Skeletal muscle satellite cell (primary cell): ENCODE results near the gene MAPK14. TPM values are rescaled to one million over a fixed set of nuclear protein-coding genes. Genes with fewer than 3 reads are reported as not detected.
"Not testable (repeated sequence)": the region's sequence is repeated elsewhere in the genome, so short reads cannot be mapped to it uniquely, and the experiment has no call there.

ENCODE experiments used
- H3K27me3 ChIP-seq: 2 replicates; pipeline ENCODE4 v1.7.0; 2013; ENCODE audit warnings: low read length; ENCODE audit not compliant: control insufficient read depth, insufficient read depth
- H3K36me3 ChIP-seq: 2 replicates; pipeline ENCODE4 v1.7.0; 2013; ENCODE audit warnings: mild to moderate bottlenecking, control low read depth, low read length; ENCODE audit not compliant: insufficient read depth
- H3K4me1 ChIP-seq: 2 replicates; pipeline ENCODE4 v1.7.0; 2013; ENCODE audit warnings: low read length; ENCODE audit not compliant: control insufficient read depth, insufficient read depth
- H3K4me2 ChIP-seq: 2 replicates; pipeline ENCODE4 v1.7.0; 2013; ENCODE audit warnings: mild to moderate bottlenecking, low read length
- H3K4me3 ChIP-seq: 2 replicates; pipeline ENCODE4 v1.7.0; 2013; ENCODE audit warnings: low read length
- H3K9ac ChIP-seq: 2 replicates; pipeline ENCODE4 v1.7.0; 2013; ENCODE audit warnings: mild to moderate bottlenecking, low read depth, low read length, moderate library complexity
- H3K9me3 ChIP-seq: replicated peaks from 2 replicates; pipeline ENCODE4 v1.7.0; 2013; ENCODE audit warnings: mild to moderate bottlenecking, control low read depth, low read length
- total RNA-seq: library from RNA; depleted of rRNA; stranded (reverse); fragments of >200 nt; gene quantifications from 2 replicates; pipeline ENCODE4 v1.2.3, GENCODE V29; 2012; rRNA removed

MAPK14 gene
- 51.7 and 55.9 TPM in 2 replicates for total RNA-seq

DNA sequence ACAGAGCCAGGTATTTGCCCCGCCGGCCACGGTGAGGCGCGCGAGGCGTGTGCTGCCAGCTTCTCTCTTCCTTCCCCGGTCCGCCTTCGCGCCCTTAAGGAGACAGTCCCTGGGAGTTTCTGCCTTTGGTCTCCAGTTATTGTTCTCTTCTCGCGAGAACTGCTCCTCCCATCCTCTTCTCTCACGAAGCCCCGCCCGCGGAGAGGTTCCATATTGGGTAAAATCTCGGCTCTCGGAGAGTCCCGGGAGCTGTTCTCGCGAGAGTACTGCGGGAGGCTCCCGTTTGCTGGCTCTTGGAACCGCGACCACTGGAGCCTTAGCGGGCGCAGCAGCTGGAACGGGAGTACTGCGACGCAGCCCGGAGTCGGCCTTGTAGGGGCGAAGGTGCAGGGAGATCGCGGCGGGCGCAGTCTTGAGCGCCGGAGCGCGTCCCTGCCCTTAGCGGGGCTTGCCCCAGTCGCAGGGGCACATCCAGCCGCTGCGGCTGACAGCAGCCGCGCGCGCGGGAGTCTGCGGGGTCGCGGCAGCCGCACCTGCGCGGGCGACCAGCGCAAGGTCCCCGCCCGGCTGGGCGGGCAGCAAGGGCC lies at the start of gene MAPK14:
Gene MAPK14 (plus strand): TSS at position 308 of the 587 bp plus-strand sequence. CDS start 350 bp downstream, outside the sequence.
- Histone ChIP-seq H3K4me1 (peaks cover 8% of the 10 kb centered on the region), H3K36me3 (no peaks in the 10 kb centered on the region)

DNA sequence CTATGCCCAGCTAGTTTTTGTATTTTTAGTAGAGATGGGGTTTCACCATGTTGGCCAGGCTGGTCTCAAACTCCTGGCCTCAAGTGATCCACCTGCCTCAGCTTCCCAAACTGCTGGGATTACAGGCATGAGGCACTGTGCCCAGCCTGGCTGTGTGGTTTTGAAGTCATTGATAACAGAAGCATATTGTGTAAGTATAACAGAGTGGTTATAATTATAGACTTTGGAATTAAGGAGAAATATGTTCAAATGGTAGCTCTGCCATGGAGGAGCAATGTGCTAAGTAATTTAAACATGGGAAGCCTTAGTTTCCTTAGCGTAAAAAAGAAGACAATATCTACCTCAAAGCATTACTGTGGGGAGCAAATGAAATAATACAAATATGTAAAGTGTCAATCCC lies 47.5 kb upstream of the MAPK14 start:
- not testable (repeated sequence) for H3K4me3 ChIP-seq, H3K4me1 ChIP-seq, H3K9ac ChIP-seq

More for the DNA sequence above, at the start of gene MAPK14:
- H3K4me3 ChIP-seq, result peak within 1 kb of the TSS; percentile 90
- H3K9ac ChIP-seq, result peak within 1 kb of the TSS; percentile 94
- H3K9me3 ChIP-seq, result no peaks in the 10 kb centered on the region
- H3K4me2 ChIP-seq, result peak within 1 kb of the TSS; percentile 80
- H3K27me3 ChIP-seq, result no peaks in the 10 kb centered on the region

DNA sequence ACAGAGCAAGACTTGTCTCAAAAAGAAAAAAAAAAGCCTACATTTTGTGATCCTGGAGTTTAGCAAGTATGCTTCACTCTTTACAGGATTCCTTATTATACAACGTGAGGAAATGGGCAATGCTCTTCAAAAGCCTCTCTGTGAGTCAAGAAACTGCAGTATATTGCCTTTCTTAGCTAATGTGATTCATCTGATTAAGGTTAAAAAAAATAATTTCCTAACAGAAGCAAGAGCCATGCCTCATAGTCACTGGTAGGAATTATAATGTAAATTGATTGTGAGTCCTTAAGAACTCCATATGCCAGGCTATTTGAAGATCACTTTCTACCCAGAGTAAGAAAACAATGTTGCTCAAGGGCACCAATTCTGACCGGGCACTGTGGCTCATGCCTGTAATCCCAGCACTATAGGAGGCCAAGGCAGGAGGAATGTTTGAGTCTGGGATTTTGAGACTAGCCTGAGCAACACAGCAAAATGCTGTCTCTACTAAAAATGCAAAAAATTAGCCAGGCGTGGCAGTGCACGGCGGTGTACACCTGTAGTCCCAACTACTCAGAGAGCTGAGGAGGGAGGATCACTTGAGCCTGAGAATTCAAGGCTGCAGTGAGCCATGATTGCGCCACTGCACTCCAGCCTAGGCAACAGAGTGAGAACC lies 46.5 kb upstream of the MAPK14 start:
- H3K4me1 ChIP-seq, result no peaks in the 10 kb centered on the region
- H3K9me3 ChIP-seq, result no peaks in the 10 kb centered on the region
- H3K27me3 ChIP-seq, result peaks cover 27% of the 10 kb centered on the region

More for the DNA sequence above, 47.5 kb upstream of the MAPK14 start:
- not testable (repeated sequence) for H3K9me3 ChIP-seq, H3K36me3 ChIP-seq, H3K4me2 ChIP-seq
- peaks cover 27% of the 10 kb centered on the region for H3K27me3 ChIP-seq

DNA sequence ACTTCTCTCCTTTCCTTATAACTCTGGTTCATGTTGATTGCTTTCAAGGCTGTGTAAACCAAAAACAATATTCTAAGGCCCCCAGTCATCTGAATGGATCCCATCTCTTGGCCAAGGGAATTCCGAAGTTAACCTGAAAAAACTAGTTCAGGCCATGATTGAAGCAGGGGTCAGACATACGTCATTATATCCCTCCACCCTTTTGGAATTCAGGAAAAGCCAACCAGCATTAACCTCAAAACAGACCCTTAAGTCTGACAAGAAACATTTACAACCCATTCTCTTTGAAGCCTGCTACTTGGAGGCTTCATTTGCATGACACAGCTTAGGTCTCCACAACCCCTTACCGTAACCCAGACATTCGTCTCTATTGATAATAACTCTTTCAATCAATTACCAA lies 42.9 kb upstream of the MAPK14 start:
- H3K4me1 ChIP-seq, result no peaks in the 10 kb centered on the region
- peaks cover 21% of the 10 kb centered on the region for H3K27me3 ChIP-seq
- no peak overlapping the region for H3K9ac ChIP-seq
- H3K4me3 ChIP-seq, result no peak overlapping the region
- no peaks in the 10 kb centered on the region for H3K9me3 ChIP-seq
- H3K36me3 ChIP-seq, result no peaks in the 10 kb centered on the region
- no peak overlapping the region for H3K4me2 ChIP-seq

More for the DNA sequence above, 46.5 kb upstream of the MAPK14 start:
- Histone ChIP-seq H3K4me3 (no peak overlapping the region), H3K4me2 (no peak overlapping the region), H3K9ac (no peak overlapping the region), H3K36me3 (no peaks in the 10 kb centered on the region)

DNA sequence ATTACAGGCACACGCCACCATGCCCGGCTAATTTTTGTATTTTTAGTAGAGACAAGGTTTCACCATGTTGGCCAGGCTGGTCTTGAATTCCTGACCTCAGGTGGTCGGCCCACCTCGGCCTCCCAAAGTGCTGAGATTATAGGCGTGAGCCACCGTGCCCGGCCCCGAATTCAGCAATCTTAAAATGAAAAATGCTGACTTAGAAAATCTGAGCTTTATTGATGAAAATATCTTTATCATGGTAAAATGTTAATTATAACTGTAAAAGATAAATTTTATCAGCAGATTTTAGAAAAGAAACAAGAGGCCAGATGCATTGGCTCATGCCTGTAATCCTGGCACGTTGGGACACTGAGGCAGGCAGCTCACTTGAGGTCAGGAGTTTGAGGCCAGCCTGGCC lies 39.6 kb upstream of the MAPK14 start:
- not testable (repeated sequence) for H3K4me2 ChIP-seq, H3K27me3 ChIP-seq, H3K9me3 ChIP-seq, H3K4me1 ChIP-seq, H3K9ac ChIP-seq, H3K4me3 ChIP-seq, H3K36me3 ChIP-seq

DNA sequence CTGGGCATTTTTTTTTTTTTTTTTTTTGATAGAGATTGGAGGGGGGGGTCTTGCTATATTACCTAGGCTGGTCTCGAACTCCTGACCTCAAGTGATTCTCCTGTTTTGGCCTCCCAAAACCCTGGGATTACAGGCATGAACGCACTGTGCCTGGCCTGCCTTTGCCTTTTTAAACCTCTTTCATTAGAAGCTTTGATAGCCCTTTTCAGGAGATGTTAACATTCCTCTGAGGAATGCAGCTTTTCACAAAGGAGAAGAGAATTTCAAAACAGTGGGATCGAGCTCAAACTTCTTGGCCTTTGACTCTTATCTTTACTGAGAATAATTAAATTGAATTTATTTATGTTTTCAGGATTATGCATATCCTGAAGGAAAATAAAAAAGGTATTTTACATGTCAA lies 34.5 kb upstream of the MAPK14 start:
- Histone ChIP-seq H3K36me3 (no peaks in the 10 kb centered on the region), H3K4me3 (no peak overlapping the region), H3K9me3 (no peaks in the 10 kb centered on the region), H3K4me2 (no peak overlapping the region), H3K27me3 (peaks cover 4% of the 10 kb centered on the region), H3K9ac (no peak overlapping the region), H3K4me1 (no peaks in the 10 kb centered on the region)

DNA sequence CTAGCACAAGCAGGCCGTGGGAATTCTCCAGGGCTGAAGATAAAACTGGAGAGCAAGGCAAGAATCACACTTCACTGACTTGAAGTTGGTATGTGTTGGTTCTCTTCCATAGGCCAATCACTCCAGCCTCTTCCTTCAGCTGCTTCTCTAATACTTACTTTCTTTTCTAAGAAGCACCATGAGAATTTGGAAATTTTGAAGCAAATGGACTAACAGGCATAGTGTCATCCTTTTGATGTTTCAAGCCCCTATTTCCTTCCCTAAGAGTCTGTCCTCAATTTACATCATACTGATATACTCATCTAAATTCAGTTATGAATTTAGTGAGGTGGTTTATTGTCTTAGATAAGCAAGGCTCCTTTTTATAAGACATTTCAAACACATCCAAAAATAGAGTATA lies 27.2 kb upstream of the MAPK14 start:
- H3K27me3 ChIP-seq, result peaks cover 7% of the 10 kb centered on the region
- H3K9me3 ChIP-seq, result no peaks in the 10 kb centered on the region
- H3K4me1 ChIP-seq, result no peaks in the 10 kb centered on the region
- no peak overlapping the region for H3K9ac ChIP-seq
- no peak overlapping the region for H3K4me3 ChIP-seq
- no peaks in the 10 kb centered on the region for H3K36me3 ChIP-seq
- H3K4me2 ChIP-seq, result no peak overlapping the region

DNA sequence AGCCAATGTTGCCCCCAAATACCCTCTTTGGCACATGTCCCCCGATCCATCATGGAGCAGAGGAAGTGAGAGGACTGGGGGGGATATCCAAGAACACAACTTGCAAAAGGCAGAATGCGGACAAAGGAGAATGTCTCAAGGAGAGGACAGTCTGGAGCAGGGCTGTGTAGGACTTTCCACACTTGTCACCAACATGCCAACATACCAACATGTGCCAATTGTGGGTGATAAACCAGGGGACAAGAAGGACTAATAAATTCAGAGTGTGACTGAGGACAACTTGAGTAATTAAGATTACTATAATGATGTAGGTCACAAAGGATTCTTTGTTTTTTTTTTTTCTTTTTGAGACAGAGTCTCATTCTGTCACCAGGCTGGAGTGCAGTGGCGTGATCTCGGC lies 11.9 kb upstream of the MAPK14 start:
- Histone ChIP-seq H3K9ac (no peak overlapping the region), H3K36me3 (no peaks in the 10 kb centered on the region), H3K4me1 (no peaks in the 10 kb centered on the region), H3K9me3 (no peaks in the 10 kb centered on the region), H3K27me3 (peaks cover 11% of the 10 kb centered on the region), H3K4me2 (no peak overlapping the region), H3K4me3 (no peak overlapping the region)

DNA sequence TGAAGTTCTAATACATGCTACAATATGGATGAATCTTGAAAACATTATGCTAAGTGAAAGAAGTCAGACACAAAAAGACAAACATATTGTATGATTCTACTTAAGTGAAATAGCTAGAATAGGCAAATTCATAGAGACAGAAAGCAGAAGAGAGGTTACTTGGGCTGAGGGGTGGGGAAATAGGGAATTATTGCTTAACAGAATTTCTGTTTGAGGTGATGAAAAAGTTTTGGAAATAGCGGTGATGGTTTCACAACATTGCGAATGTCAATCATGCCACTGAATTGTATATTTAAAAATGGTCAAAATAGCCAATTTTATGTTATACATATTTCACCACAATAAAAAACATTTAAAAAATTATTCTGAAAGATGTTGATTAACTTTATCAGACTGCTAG lies 9.3 kb upstream of the MAPK14 start:
- Histone ChIP-seq H3K4me1 (no peaks in the 10 kb centered on the region), H3K4me3 (no peak overlapping the region)

DNA sequence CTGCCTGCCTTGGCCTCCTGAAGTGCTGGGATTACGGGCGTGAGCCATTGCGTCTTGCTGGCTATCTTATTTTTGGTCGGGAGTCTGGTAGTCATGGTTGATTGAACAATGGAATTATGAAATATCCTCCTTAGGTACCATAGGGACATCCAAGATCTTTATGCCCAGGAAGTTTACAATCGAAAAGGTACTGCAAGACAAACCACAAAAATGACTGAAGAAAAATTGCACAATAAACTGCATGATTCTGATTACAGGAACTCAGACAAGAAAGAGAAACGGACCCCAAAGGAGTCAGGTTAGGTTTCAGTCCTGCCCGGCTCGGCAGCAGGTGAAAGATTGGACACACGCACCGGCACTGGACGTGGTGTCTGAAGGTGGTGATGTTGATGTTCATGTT lies 8.4 kb upstream of the MAPK14 start:
- Histone ChIP-seq H3K9ac (no peak overlapping the region), H3K27me3 (peaks cover 4% of the 10 kb centered on the region), H3K36me3 (no peaks in the 10 kb centered on the region), H3K4me2 (no peak overlapping the region), H3K4me1 (no peaks in the 10 kb centered on the region), H3K9me3 (no peaks in the 10 kb centered on the region), H3K4me3 (no peak overlapping the region)

More for the DNA sequence above, 9.3 kb upstream of the MAPK14 start:
- Histone ChIP-seq H3K4me2 (no peak overlapping the region), H3K36me3 (no peaks in the 10 kb centered on the region), H3K9me3 (no peaks in the 10 kb centered on the region), H3K27me3 (peaks cover 4% of the 10 kb centered on the region), H3K9ac (no peak overlapping the region)

DNA sequence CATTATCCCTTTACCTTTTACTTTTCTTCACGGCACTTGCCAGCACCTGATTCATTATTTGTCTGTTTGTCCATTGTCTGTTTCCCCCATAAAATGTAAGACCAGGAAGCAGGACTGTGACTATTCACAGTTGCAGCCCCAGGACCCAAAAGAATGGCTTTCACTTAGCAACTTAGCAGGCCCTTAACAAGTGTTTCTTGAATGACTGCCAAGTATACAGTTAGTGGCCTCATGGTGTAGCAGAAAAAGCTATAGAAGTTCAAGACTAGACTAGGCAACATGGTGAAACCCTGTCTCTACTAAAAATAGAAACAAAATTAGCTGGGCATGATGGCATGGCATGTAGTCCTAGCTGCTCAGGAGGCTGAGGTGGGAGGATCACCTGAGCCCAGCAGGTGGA lies 7.5 kb upstream of the MAPK14 start:
- Histone ChIP-seq H3K9me3 (no peaks in the 10 kb centered on the region), H3K36me3 (no peaks in the 10 kb centered on the region), H3K4me1 (no peaks in the 10 kb centered on the region)

More for the DNA sequence above, 7.5 kb upstream of the MAPK14 start:
- Histone ChIP-seq H3K9ac (no peak overlapping the region), H3K4me2 (no peak overlapping the region), H3K27me3 (peaks cover 4% of the 10 kb centered on the region), H3K4me3 (no peak overlapping the region)
